OCI-LY7 (cell line): ENCODE data around the gene SBF2. TPM values are rescaled to one million over a fixed set of nuclear protein-coding genes. Genes with fewer than 3 reads are reported as not detected.

Experiments used
- BruUV-seq: library from RNA; stranded (reverse); fragments of 400-500 nt; replicated peaks from 2 replicates; lab custom pipeline; 2021; lab: Mats Ljungman, UMichigan
- CTCF ChIA-PET: fragments of 300-600 bp; sonication (Branson Sonifier 250); formaldehyde crosslinking; loops from one replicate; lab custom pipeline; 2022; ENCODE audit warnings: antibody characterized with exemption; ENCODE audit not compliant: unreplicated experiment; lab: Charles Lee
- POLR2A ChIA-PET: fragments of 300-600 bp; sonication (Branson Sonifier 250); formaldehyde crosslinking; loops from one replicate; lab custom pipeline; 2022; ENCODE audit warnings: antibody characterized with exemption; lab: Charles Lee
- DNase-seq: peaks from one replicate; pipeline ENCODE4 v3.0.0-alpha.2; 2015; ENCODE audit warnings: low spot score
- H2AFZ ChIP-seq: fragments of 200-600 bp; sonication (generic), shearing (Covaris generic); 2 replicates; pipeline ENCODE4 v1.6.1; 2014; ENCODE audit warnings: mild to moderate bottlenecking, antibody characterized with exemption, low read length, moderate library complexity
- H3K27ac ChIP-seq: fragments of 200-600 bp; sonication (generic); 2 replicates; pipeline ENCODE4 v1.5.1; 2014; ENCODE audit warnings: mixed run types, low read depth, mild to moderate bottlenecking, moderate library complexity, low read length, inconsistent platforms; ENCODE audit not compliant: poor library complexity, severe bottlenecking
- H3K36me3 ChIP-seq: fragments of 200-600 bp; sonication (generic); 2 replicates; pipeline ENCODE4 v1.6.1; 2014; ENCODE audit warnings: mild to moderate bottlenecking, antibody characterized with exemption, low read length, moderate library complexity, mixed read lengths; ENCODE audit not compliant: insufficient read depth
- H3K4me1 ChIP-seq: fragments of 200-600 bp; sonication (generic); 2 replicates; pipeline ENCODE4 v1.5.1; 2014; ENCODE audit warnings: mild to moderate bottlenecking, low read length; ENCODE audit not compliant: insufficient read depth, poor library complexity, severe bottlenecking
- H3K4me2 ChIP-seq: fragments of 200-600 bp; sonication (generic); 2 replicates; pipeline ENCODE4 v1.6.1; 2014; ENCODE audit warnings: mild to moderate bottlenecking, low read length
- H3K4me3 ChIP-seq: fragments of 200-600 bp; sonication (generic); 2 replicates; pipeline ENCODE4 v1.5.1; 2014; ENCODE audit warnings: mild to moderate bottlenecking, low read depth, low read length; ENCODE audit not compliant: poor library complexity, severe bottlenecking
- H3K79me2 ChIP-seq: fragments of 200-600 bp; sonication (generic); 2 replicates; pipeline ENCODE4 v1.6.1; 2016; ENCODE audit warnings: low read depth, mild to moderate bottlenecking, low read length, moderate library complexity, mixed read lengths; ENCODE audit not compliant: insufficient read depth
- H3K9me2 ChIP-seq: fragments of 200-600 bp; sonication (generic); 2 replicates; pipeline ENCODE4 v1.6.1; 2016; ENCODE audit warnings: mild to moderate bottlenecking, low read length, mixed read lengths; ENCODE audit not compliant: insufficient read depth
- H3K9me3 ChIP-seq: fragments of 200-600 bp; sonication (generic); 2 replicates; pipeline ENCODE4 v1.6.1; 2014; ENCODE audit warnings: mild to moderate bottlenecking, mixed run types, low read length, mixed read lengths
- H4K20me1 ChIP-seq: fragments of 200-600 bp; sonication (generic); 2 replicates; pipeline ENCODE4 v1.6.1; 2014; ENCODE audit warnings: mild to moderate bottlenecking, antibody characterized with exemption, low read length, moderate library complexity, mixed read lengths; ENCODE audit not compliant: insufficient read depth
- CTCF ChIP-seq: fragments of 200-600 bp; sonication (generic); conservative IDR thresholded peaks from 2 replicates; pipeline ENCODE4 v1.5.1; 2014; ENCODE audit warnings: mild to moderate bottlenecking, antibody characterized with exemption, low read length, moderate library complexity, mixed read lengths
- EZH2phosphoT487 ChIP-seq: fragments of 200-600 bp; sonication (generic); IDR thresholded peaks from 2 replicates; pipeline ENCODE4 v1.6.1; 2018; ENCODE audit warnings: low read depth, borderline replicate concordance, mild to moderate bottlenecking, mixed run types, antibody characterized with exemption, low read length, moderate library complexity, mixed read lengths
- intact Hi-C: fragments of 100-400 bp; cut with micrococcal nuclease; formaldehyde crosslinking; loops from one replicate; pipeline ENCODE4 v1.10.0; 2022; ENCODE audit not compliant: unreplicated experiment
- total RNA-seq, 2 experiments: library from RNA; depleted of rRNA in 1 of 2; stranded (reverse); fragments of >200 nt in 1 of 2; shearing (Covaris generic) in 1 of 2; gene quantifications; 2 replicates each; pipeline ENCODE4 v1.2.3, GENCODE V29; 2014 to 2022

The SBF2 gene
- total RNA-seq, 2 experiments from 2014 or later = 12.9 to 14.3 TPM

- POLR2A ChIA-PET = interaction anchor here (0.5 to 1.5 kb wide), 7 partner anchors 10 to 583 kb away, joined by 3 to 7 read pairs (median 3); no protein-coding TSS in a partner anchor
Observed at GRCh38 chr11:9972989-9973388, 321.0 kb downstream of the SBF2 start.

GRCh38 chr11:9971894-9972293, 322.1 kb downstream of the SBF2 start:
- H3K36me3 ChIP-seq = no peaks in the 10 kb centered on the region
- no peaks in the 10 kb centered on the region for H3K4me1 ChIP-seq
- no peaks in the 10 kb centered on the region for H4K20me1 ChIP-seq
- TF ChIP-seq EZH2phosphoT487 = no peak
- no peak for TF ChIP-seq CTCF
- POLR2A ChIA-PET = interaction anchor here (1.5 kb wide), 1 partner anchor 16 kb away, joined by 3 read pairs; no protein-coding TSS in a partner anchor
- CTCF ChIA-PET = interaction anchor here (1.3 kb wide), 1 partner anchor 214 kb away, joined by 4 read pairs; no protein-coding TSS in a partner anchor
- no peak overlapping the region for H3K27ac ChIP-seq
- H3K9me3 ChIP-seq = no peaks in the 10 kb centered on the region
- no peaks in the 10 kb centered on the region for H3K9me2 ChIP-seq
- H3K4me2 ChIP-seq = no peak overlapping the region
- H3K4me3 ChIP-seq = no peak overlapping the region
- no peaks in the 10 kb centered on the region for H3K79me2 ChIP-seq
- no peak for DNase-seq
- H2AFZ ChIP-seq = no peak overlapping the region
- intact Hi-C loops = loop anchor here (2.0 kb wide), 2 partner anchors 109 to 337 kb away; no protein-coding TSS in a partner anchor
- BruUV-seq = no TSS peak

More at GRCh38 chr11:9972989-9973388, 321.0 kb downstream of the SBF2 start:
- Histone ChIP-seq H4K20me1 (no peaks in the 10 kb centered on the region), H3K79me2 (no peaks in the 10 kb centered on the region), H3K4me2 (no peak overlapping the region), H3K4me3 (no peak overlapping the region), H3K36me3 (no peaks in the 10 kb centered on the region), H3K9me3 (no peaks in the 10 kb centered on the region), H3K4me1 (no peaks in the 10 kb centered on the region), H2AFZ (no peak overlapping the region), H3K27ac (no peak overlapping the region), H3K9me2 (no peaks in the 10 kb centered on the region)
- peak; percentile 92 for TF ChIP-seq CTCF
- no peak for TF ChIP-seq EZH2phosphoT487
- intact Hi-C loops = loop anchor here (1.0 to 2.0 kb wide), 4 partner anchors 110 to 359 kb away; no protein-coding TSS in a partner anchor
- CTCF ChIA-PET = interaction anchor here (1.3 kb wide), 1 partner anchor 215 kb away, joined by 4 read pairs; no protein-coding TSS in a partner anchor
- BruUV-seq = no TSS peak
- DNase-seq = peak; percentile 73

DNA sequence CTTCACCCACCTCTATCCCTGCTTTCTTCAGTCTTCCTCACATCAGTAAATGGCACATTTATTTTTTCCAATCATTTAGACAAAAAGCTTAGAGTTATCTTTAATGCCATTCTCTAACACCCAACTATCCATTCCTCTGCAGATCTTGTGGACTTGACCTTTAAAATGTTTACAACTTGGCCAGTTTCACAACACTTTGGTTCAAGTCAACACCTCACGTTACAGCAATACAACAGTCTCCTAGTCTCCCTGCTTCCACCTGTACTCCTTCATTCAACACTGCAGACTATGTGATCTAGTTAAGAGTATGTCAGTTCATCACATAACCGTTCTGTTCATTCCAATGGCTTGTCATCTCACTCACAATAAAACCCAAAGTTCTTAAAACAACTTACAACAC, 325.0 kb downstream of the SBF2 start:
- POLR2A ChIA-PET = interaction anchor here (1.0 kb wide), 1 partner anchor 13 kb away, joined by 4 read pairs; no protein-coding TSS in a partner anchor
- Histone ChIP-seq H3K9me3 (no peaks in the 10 kb centered on the region), H3K36me3 (no peaks in the 10 kb centered on the region), H4K20me1 (no peaks in the 10 kb centered on the region), H3K4me1 (no peaks in the 10 kb centered on the region), H3K27ac (no peak overlapping the region), H3K79me2 (no peaks in the 10 kb centered on the region), H3K9me2 (no peaks in the 10 kb centered on the region), H3K4me2 (no peak overlapping the region), H3K4me3 (no peak overlapping the region), H2AFZ (no peak overlapping the region)
- intact Hi-C loops = no loop called here
- TF ChIP-seq EZH2phosphoT487 (no peak), CTCF (no peak)
- CTCF ChIA-PET = no interaction called here
- DNase-seq = no peak
- no TSS peak for BruUV-seq
